Measurements from ENCODE around the gene IFNL1.
A peak's percentile ranks its signal among the peaks of the same experiment; 100 is the strongest.

IFNL1 gene

DNA sequence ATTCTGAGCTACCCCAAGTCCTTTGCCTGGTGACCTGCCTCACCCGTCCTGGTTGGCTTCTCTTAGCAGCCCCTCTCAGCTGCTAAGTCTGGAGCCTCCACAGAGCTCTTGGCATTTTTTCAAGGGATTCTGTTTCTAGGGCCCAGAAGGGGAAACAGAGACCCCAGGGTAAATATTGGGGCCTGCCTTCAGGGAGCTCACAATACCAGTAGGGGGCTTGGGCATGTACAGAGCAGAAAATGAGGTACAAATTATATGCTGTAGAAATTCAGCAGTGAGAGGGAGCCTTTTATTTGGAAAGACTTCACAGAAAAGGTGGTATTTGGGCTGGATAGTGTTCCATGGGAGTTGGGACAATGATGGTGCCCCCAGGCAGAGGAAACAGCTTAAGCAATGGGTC lies 49.7 kb downstream of the IFNL1 start:
- Mint-ChIP-seq H3K9me3 (no peaks in the 10 kb centered on the region), H3K4me3 (no peak overlapping the region), H3K36me3 (ENCODE audit: low read depth) (peaks cover 16% of the 10 kb centered on the region), H3K27me3 (no peaks in the 10 kb centered on the region), H3K27ac (no peak overlapping the region), H3K4me1 (ENCODE audit: low read depth) (peaks cover 77% of the 10 kb centered on the region)

DNA sequence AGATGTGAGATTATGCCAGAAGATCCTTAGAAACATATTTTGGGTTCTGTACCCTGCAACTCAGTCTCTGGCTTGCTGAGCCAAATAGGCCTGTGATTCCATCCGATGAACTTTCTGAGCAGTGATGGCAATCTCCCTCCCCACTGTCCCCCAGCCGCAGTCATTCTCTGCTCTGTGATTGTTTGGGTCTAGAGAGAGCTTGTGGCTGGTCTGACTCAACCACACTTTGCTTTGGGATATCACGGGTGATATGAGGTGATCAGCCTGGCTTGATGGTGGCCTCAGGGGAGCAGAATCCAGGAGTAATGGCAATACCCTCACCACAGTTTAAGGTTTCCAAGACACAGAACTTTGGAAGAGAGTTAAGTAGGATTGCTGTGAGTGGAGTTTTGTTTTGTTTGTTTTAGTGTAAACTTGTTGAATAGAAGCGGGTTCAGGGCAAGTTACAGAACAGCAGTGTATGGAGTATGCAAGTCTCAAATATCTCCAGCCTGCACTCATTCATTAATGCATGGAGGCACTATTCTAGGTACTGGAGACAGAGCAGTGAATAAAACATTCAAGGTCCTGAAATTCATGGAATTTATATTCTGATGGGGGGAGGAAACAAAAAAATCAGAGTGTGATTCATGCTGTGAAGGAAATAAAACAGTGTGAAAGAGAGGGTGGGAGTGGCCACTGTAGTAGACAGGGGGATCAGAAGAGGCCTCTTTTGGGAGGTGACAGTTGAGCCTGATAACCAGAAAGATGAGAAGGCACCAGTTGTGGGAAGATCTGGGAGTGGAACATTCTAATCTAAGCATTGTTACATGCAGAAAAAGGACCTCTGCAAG lies 51.3 kb downstream of the IFNL1 start:
- H3K27me3 Mint-ChIP-seq, result no peaks in the 10 kb centered on the region
- H3K27ac Mint-ChIP-seq, result peak overlapping the region; percentile 65
- H3K4me3 Mint-ChIP-seq, result no peak overlapping the region
- H3K36me3 Mint-ChIP-seq (ENCODE audit: low read depth), result peaks cover 30% of the 10 kb centered on the region
- no peaks in the 10 kb centered on the region for H3K9me3 Mint-ChIP-seq
- peaks cover 86% of the 10 kb centered on the region for H3K4me1 Mint-ChIP-seq (ENCODE audit: low read depth)
